H9 (cell line): ENCODE measurements around the gene NYAP2. TPM values are rescaled to one million over a fixed set of nuclear protein-coding genes. Genes with fewer than 3 reads are reported as not detected.

Source experiments
- DNase-seq: peaks from one replicate; pipeline ENCODE4 v3.0.0-alpha.2; 2017
- H2AFZ ChIP-seq: one replicate; pipeline ENCODE4 v1.6.1; 2013; ENCODE audit warnings: mild to moderate bottlenecking, low read length, control low read depth, moderate library complexity
- H2AK5ac ChIP-seq: 2 replicates; pipeline ENCODE4 v1.6.1; 2013; ENCODE audit warnings: low read length, control low read depth, mixed read lengths; ENCODE audit not compliant: insufficient read length
- H2BK120ac ChIP-seq: one replicate; pipeline ENCODE4 v1.6.1; 2013; ENCODE audit warnings: low read depth, mild to moderate bottlenecking, low read length, control low read depth, inconsistent platforms; ENCODE audit not compliant: poor library complexity, severe bottlenecking
- H2BK12ac ChIP-seq: 2 replicates; pipeline ENCODE4 v1.6.1; 2013; ENCODE audit warnings: low read length, control low read depth, mixed read lengths, low read depth; ENCODE audit not compliant: insufficient read length
- H2BK15ac ChIP-seq: 2 replicates; pipeline ENCODE4 v1.6.1; 2013; ENCODE audit warnings: low read depth, low read length, control low read depth
- H2BK20ac ChIP-seq: one replicate; pipeline ENCODE4 v1.6.1; 2013; ENCODE audit warnings: low read depth, mild to moderate bottlenecking, low read length, control low read depth, inconsistent platforms; ENCODE audit not compliant: poor library complexity, severe bottlenecking
- H2BK5ac ChIP-seq: 2 replicates; pipeline ENCODE4 v1.6.1; 2013; ENCODE audit warnings: low read length, control low read depth, mixed read lengths; ENCODE audit not compliant: insufficient read length
- H3K14ac ChIP-seq: 2 replicates; pipeline ENCODE4 v1.6.1; 2013; ENCODE audit warnings: low read length, control low read depth; ENCODE audit not compliant: insufficient read depth
- H3K18ac ChIP-seq: 2 replicates; pipeline ENCODE4 v1.6.1; 2013; ENCODE audit warnings: low read depth, mild to moderate bottlenecking, mixed read lengths, low read length, control low read depth; ENCODE audit not compliant: insufficient read length
- H3K23ac ChIP-seq: 2 replicates; pipeline ENCODE4 v1.6.1; 2013; ENCODE audit warnings: low read length, control low read depth, mixed read lengths, low read depth; ENCODE audit not compliant: insufficient read length
- H3K23me2 ChIP-seq: 2 replicates; pipeline ENCODE4 v1.6.1; 2013; ENCODE audit warnings: low read depth, mild to moderate bottlenecking, mixed read lengths, low read length, control low read depth; ENCODE audit not compliant: insufficient read length, poor library complexity, severe bottlenecking
- H3K27ac ChIP-seq: 2 replicates; pipeline ENCODE4 v1.5.1; 2013; ENCODE audit warnings: low read length, control low read depth, mixed read lengths, low read depth; ENCODE audit not compliant: insufficient read length
- H3K27me3 ChIP-seq: 2 replicates; pipeline ENCODE4 v1.6.1; 2013; ENCODE audit warnings: low read length, control low read depth, inconsistent platforms; ENCODE audit not compliant: insufficient read depth
- H3K4ac ChIP-seq: 2 replicates; pipeline ENCODE4 v1.6.1; 2013; ENCODE audit warnings: low read depth, mild to moderate bottlenecking, control low read depth, inconsistent platforms, low read length, moderate library complexity
- H3K4me1 ChIP-seq: 2 replicates; pipeline ENCODE4 v1.6.1; 2013; ENCODE audit warnings: low read length, control low read depth, inconsistent platforms; ENCODE audit not compliant: insufficient read depth
- H3K4me2 ChIP-seq: 2 replicates; pipeline ENCODE4 v1.6.1; 2013; ENCODE audit warnings: low read length, control low read depth, mixed read lengths; ENCODE audit not compliant: insufficient read length, insufficient read depth
- H3K56ac ChIP-seq: 2 replicates; pipeline ENCODE4 v1.6.1; 2013; ENCODE audit warnings: low read depth, mild to moderate bottlenecking, mixed read lengths, low read length, control low read depth; ENCODE audit not compliant: insufficient read length
- H3K79me1 ChIP-seq: 2 replicates; pipeline ENCODE4 v1.6.1; 2013; ENCODE audit warnings: low read depth, mild to moderate bottlenecking, moderate library complexity, low read length, control low read depth, inconsistent platforms; ENCODE audit not compliant: insufficient read depth, poor library complexity, severe bottlenecking
- H3K79me2 ChIP-seq: 2 replicates; pipeline ENCODE4 v1.6.1; 2013; ENCODE audit warnings: low read length, control low read depth, inconsistent platforms; ENCODE audit not compliant: insufficient read depth
- H3K9ac ChIP-seq: 2 replicates; pipeline ENCODE4 v1.6.1; 2013; ENCODE audit warnings: low read length, control low read depth, mixed read lengths; ENCODE audit not compliant: insufficient read length; ENCODE audit errors: extremely low read depth
- H3K9me3 ChIP-seq: one replicate; pipeline ENCODE4 v1.6.1; 2013; ENCODE audit warnings: low read depth, low read length, inconsistent platforms; ENCODE audit not compliant: control insufficient read depth
- H3T11ph ChIP-seq: one replicate; pipeline ENCODE4 v1.6.1; 2013; ENCODE audit warnings: mild to moderate bottlenecking, low read length, control low read depth, inconsistent platforms
- H4K20me1 ChIP-seq: one replicate; pipeline ENCODE4 v1.6.1; 2013; ENCODE audit not compliant: control insufficient read depth, insufficient read length, insufficient read depth
- H4K5ac ChIP-seq: 2 replicates; pipeline ENCODE4 v1.6.1; 2013; ENCODE audit warnings: low read depth, mild to moderate bottlenecking, mixed read lengths, low read length, control low read depth; ENCODE audit not compliant: insufficient read length
- H4K8ac ChIP-seq: replicated peaks from 2 replicates; pipeline ENCODE4 v1.6.1; 2013; ENCODE audit warnings: low read length, control low read depth, mixed read lengths, low read depth; ENCODE audit not compliant: insufficient read length
- H4K91ac ChIP-seq: 2 replicates; pipeline ENCODE4 v1.6.1; 2013; ENCODE audit warnings: low read depth, mild to moderate bottlenecking, moderate library complexity, mixed read lengths, low read length, control low read depth; ENCODE audit not compliant: insufficient read length
- H3K27ac Mint-ChIP-seq, 3 experiments: 2 replicates in 2 of 3; 3 replicates in 1 of 3; pipeline ENCODE4 v1.8.0; 2020 to 2021; ENCODE audit warnings: mixed read lengths in 3 of 3, mild to moderate bottlenecking in 1 of 3, moderate library complexity in 1 of 3
- H3K27me3 Mint-ChIP-seq: 2 replicates; pipeline ENCODE4 v1.8.0; 2021; ENCODE audit warnings: low read depth, mild to moderate bottlenecking, moderate library complexity, mixed read lengths
- H3K36me3 Mint-ChIP-seq, 3 experiments: 2 replicates in 2 of 3; 3 replicates in 1 of 3; pipeline ENCODE4 v1.8.0; 2020 to 2021; ENCODE audit warnings: low read depth in 3 of 3, mixed read lengths in 3 of 3; ENCODE audit not compliant: insufficient read depth in 1 of 3
- H3K4me1 Mint-ChIP-seq, 2 experiments: 2 replicates each; pipeline ENCODE4 v1.8.0; 2020; ENCODE audit warnings: mixed read lengths in 2 of 2
- H3K4me3 Mint-ChIP-seq, 2 experiments: 2 replicates in 1 of 2; 3 replicates in 1 of 2; pipeline ENCODE4 v1.8.0; 2020 to 2021; ENCODE audit warnings: mild to moderate bottlenecking in 2 of 2, mixed read lengths in 2 of 2, moderate library complexity in 1 of 2
- H3K9me3 Mint-ChIP-seq, 2 experiments: 2 replicates in 1 of 2; 3 replicates in 1 of 2; pipeline ENCODE4 v1.8.0; 2020; ENCODE audit warnings: mild to moderate bottlenecking in 2 of 2, mixed read lengths in 2 of 2, moderate library complexity in 1 of 2
- CTCF ChIP-seq: fragments of 200-600 bp; sonication (generic); conservative IDR thresholded peaks from 3 replicates; pipeline ENCODE4 v1.8.0; 2021; ENCODE audit warnings: antibody characterized with exemption, mild to moderate bottlenecking
- WGBS: extraction: QIAGEN DNeasy Blood & Tissue Kit; methylation state at CpG from one replicate; pipeline ENCODE4 v1.1.7; 2013; ENCODE audit warnings: missing lambda C conversion rate, low lambda C conversion rate, mixed read lengths; ENCODE audit not compliant: insufficient read length; ENCODE audit errors: extremely low coverage; 5-methylcytosine and 5-hydroxymethylcytosine counted together
- total RNA-seq: library from RNA; stranded (reverse); gene quantifications from 2 replicates; pipeline ENCODE4 v1.2.1, GENCODE V29; 2021

NYAP2 gene
- total RNA-seq, 1 experiment from 2014 or later, result not detected

- peaks cover 3 to 4% of the 10 kb centered on the region in 2 experiments for H3K4me1 Mint-ChIP-seq
- 0 out of 2 replicates have a peak, but pooled peaks cover 1% of the 10 kb centered on the region for H3K27me3 Mint-ChIP-seq
- no peak overlapping the region for H3K27ac ChIP-seq
These were observed 72.7 kb downstream of the NYAP2 start for GRCh38 chr2:225472161-225472560.

More at GRCh38 chr2:225472161-225472560, 72.7 kb downstream of the NYAP2 start:
- no peaks in the 10 kb centered on the region; a peak in 1 of 5 replicates for H3K9me3 Mint-ChIP-seq
- Histone ChIP-seq H4K20me1 (no peaks in the 10 kb centered on the region), H3K9ac (no peak overlapping the region), H3K79me1 (no peaks in the 10 kb centered on the region), H2BK120ac (no peak overlapping the region), H3K18ac (no peak overlapping the region), H3K79me2 (no peaks in the 10 kb centered on the region), H2AK5ac (no peak overlapping the region), H3K23ac (no peak overlapping the region), H2BK12ac (no peak overlapping the region), H3T11ph (no peak overlapping the region), H3K4me2 (no peak overlapping the region), H3K23me2 (no peaks in the 10 kb centered on the region), H4K8ac (no peak overlapping the region), H3K4me1 (no peaks in the 10 kb centered on the region), H3K4ac (no peak overlapping the region), H3K9me3 (no peaks in the 10 kb centered on the region), H2BK15ac (no peak overlapping the region), H3K27me3 (no peaks in the 10 kb centered on the region), H4K5ac (no peak overlapping the region), H2AFZ (no peak overlapping the region), H2BK20ac (no peak overlapping the region), H2BK5ac (no peak overlapping the region), H4K91ac (no peak overlapping the region), H3K14ac (no peak overlapping the region), H3K56ac (no peak overlapping the region)
- no peak overlapping the region for H3K27ac Mint-ChIP-seq
- no peak overlapping the region for H3K4me3 Mint-ChIP-seq
- no peak for TF ChIP-seq CTCF
- DNase-seq, result no peak
- no peaks in the 10 kb centered on the region; a peak in 1 of 7 replicates for H3K36me3 Mint-ChIP-seq
- WGBS, result no CpG with 5 or more reads among the region's 2 CpGs
